ENCODE data around the gene SCYL1.
A peak's percentile ranks its signal among the peaks of the same experiment; 100 is the strongest.

SCYL1 gene

DNA sequence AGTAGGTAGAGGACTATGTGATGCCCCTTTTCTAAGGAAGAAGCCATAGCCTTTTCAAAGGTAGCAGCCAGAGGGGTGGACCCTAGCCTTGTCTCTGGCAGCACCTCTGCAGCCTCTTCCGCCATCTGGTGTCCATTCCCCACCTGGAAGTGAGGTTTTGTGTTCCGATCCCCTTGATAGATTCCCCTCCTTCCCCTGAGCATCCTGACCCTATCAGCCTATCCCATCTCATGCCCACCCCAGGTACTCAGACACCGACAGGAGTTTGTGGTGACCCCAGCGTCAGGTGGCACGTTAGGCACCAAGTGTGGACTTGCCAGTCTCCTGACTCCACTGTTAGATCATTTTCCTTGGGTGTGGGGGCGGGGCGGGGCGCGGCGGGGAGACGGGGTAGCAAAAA lies 47.1 kb downstream of the SCYL1 start:
- no peak for DNase-seq

GRCh38 chr11:65572356-65573051 lies 47.6 kb downstream of the SCYL1 start, which contains the start of gene FAM89B:
TSS of gene FAM89B (plus strand) at chr11:65572538. CDS start at chr11:65572670, 132 bp downstream.
- peak; percentile 86 for DNase-seq

DNA sequence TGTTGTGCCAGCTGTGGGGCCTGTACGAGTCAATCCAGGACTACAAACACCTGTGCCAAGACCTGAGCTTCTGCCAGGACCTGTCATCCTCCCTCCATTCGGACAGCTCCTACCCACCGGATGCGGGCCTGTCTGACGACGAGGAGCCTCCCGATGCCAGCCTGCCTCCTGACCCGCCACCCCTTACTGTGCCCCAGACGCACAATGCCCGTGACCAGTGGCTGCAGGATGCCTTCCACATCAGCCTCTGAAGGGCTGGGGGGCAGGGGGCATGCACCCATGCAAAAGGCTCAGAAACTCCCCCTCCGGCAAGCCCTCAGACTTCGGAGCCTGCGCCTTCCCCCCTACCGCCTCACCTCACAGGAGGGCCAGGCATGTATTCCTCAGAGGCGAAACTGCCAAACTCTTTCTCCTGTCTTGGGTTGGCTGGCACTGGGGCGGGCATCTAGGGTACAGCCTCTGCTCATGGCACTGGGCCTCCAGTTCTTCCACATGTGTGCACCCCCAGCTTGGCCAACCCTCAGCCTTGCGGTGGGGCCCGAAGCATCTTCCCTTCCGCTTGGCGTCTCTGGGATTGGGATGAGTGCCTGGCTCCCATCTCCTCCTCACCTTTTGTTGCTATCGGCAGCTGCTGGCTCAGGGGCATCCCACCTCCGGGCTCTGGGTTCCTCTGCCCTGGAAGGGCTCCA lies 48.7 kb downstream of the SCYL1 start:
- DNase-seq = no peak

GRCh38 chr11:65574109-65574810 lies 49.4 kb downstream of the SCYL1 start:
- peak; percentile 80 for DNase-seq

GRCh38 chr11:65574811-65575567 lies 50.1 kb downstream of the SCYL1 start:
- peak; percentile 55 for DNase-seq

DNA sequence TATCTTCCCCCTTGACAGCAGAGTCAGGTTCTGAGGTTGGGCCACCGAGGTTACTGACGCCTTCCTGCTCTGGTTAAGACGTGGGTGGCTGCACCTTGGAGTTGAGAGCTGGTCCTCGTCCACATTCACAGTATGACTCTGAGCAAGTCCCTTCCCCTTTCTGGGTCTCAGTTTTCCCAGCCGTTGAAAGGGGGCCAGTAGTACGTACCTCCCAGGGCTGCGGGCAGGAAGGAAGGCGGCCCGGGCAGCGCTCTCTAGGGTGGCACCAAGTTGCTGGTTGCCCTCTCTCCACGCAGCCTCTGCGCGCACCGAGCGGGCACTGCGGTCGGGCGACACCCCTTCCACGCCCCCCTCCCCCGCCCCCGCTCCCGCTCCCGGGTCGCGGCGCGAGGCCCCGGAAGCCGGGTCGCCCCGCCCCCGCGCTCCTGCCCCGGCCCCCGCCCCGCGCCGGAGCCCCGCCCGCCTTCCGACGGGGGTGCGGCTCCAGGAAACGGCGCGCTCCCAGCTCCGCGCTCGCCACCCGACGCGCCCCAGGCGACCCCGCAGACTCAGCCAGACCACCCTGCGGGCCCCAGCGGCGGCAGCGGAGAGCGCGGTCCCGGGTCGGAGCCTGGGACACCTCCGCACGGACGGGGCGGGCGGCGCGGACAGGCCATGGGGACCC lies 50.8 kb downstream of the SCYL1 start, which contains the start of gene EHBP1L1:
TSS of gene EHBP1L1 (plus strand) at position 486 of the 664 bp plus-strand sequence. CDS start 250 bp downstream, outside the sequence.
- peak; percentile 80 for DNase-seq

- DNase-seq = no peak
Measured at GRCh38 chr11:65576232-65576866, 51.5 kb downstream of the SCYL1 start.

- DNase-seq = no peak
Measured at GRCh38 chr11:65576867-65577755, 52.2 kb downstream of the SCYL1 start.

- DNase-seq = no peak
Measured at GRCh38 chr11:65577756-65578109, 52.9 kb downstream of the SCYL1 start.

- no peak for DNase-seq
Measured at GRCh38 chr11:65578134-65578533, 53.3 kb downstream of the SCYL1 start.

DNA sequence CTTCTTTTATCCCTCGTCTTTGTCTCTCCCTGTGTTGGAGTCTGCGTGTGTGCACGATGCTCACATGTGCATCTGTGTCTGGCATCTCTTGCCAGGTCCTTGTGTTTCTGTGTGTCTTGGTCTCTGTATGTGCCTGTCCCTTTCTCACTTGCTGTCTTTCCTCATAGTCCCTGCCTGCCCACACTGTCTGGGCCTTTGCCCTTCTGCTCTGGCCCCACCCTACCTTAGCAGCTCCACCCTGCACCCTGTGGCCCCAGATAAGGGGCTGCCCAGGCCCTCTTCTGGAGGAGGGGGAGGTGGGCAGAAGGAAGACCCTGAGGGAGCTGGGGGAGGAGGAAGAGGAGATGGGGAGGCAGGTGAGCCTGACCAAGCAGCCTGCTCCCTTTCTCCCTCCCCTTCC lies 53.8 kb downstream of the SCYL1 start:
- no peak for DNase-seq

- no peak for DNase-seq
Measured at GRCh38 chr11:65579291-65579690, 54.4 kb downstream of the SCYL1 start.

DNA sequence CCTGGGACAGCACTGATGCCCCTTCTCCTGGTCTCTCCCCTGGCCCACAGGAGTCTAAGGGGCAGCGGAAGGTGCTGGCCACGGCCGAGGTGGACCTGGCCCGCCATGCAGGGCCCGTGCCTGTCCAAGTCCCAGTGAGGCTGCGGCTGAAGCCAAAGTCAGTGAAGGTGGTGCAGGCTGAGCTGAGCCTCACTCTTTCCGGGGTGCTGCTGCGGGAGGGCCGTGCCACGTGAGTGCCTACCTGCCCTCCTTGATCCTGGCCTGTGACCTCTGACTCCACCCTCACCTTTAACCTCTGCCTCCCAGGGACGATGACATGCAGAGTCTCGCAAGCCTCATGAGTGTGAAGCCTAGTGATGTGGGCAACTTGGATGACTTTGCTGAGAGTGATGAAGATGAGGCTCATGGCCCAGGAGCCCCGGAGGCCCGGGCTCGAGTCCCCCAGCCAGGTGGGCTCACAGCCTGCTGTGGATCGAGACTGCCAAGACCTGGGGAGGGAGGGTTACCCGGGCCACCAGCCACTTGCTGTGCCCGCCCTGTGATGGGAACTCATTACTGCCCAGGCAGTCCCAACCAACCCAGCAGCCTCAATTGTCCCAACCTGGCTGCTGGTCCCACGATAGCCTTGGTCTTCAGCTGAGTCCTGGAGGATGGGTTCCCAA lies 55.3 kb downstream of the SCYL1 start:
- no peak for DNase-seq

DNA sequence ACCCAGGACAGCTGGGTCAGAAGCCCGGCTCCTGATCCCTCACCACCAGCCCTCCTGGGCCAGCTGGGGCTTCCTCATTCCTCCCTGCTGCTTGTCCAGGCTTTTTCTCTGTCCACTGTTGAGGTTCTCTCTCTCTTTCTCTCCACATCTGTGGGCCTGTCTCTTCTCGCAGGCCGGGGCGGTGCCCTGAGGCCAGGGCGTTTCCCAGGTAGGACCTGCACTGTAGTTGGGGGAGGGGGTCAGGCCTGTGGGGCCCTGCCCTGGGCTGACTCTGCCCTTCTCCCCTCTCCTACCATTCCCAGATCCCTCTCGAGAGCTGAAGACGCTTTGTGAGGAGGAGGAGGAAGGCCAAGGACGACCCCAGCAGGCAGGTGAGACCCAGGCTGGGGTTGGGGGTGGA lies 55.9 kb downstream of the SCYL1 start:
- DNase-seq = no peak

GRCh38 chr11:65581928-65582327 lies 57.0 kb downstream of the SCYL1 start:
- no peak for DNase-seq

DNA sequence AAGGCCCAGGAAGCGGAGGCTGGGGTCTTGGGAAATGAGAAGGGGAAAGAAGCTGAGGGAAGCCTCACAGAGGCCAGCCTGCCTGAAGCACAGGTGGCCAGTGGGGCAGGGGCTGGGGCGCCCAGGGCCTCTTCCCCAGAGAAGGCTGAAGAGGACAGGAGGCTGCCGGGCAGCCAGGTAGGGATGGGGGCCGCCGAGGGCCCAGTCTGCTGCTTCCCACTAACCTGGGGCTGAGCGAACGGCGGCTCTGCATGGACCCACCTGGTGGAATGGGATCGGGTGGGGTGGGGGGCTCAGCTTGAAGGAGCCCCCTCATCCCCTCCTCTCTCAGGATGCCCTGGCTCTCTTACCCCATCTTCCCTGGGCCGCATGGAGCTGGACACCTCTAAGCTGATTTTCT lies 58.7 kb downstream of the SCYL1 start:
- DNase-seq = no peak

- DNase-seq = no peak
Measured at GRCh38 chr11:65584106-65584505, 59.2 kb downstream of the SCYL1 start.

DNA sequence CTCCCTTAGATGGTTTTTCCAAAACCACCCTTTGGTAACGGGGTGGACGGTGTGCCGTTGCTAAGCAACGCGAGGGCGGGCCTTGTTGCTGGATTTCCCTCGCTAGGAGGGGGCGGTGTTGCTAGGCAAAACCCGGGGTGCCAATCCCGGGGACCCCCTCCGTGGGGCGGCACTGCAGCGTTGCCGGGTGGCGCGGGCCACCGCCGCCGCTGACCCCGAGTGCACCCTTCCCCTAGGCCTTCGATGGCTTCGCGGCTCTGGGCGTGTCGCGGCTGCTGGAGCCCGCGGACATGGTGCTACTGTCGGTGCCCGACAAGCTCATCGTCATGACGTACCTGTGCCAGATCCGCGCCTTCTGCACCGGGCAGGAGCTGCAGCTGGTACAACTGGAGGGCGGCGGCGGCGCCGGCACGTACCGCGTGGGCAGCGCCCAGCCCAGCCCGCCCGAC lies 59.9 kb downstream of the SCYL1 start:
- DNase-seq = no peak

DNA sequence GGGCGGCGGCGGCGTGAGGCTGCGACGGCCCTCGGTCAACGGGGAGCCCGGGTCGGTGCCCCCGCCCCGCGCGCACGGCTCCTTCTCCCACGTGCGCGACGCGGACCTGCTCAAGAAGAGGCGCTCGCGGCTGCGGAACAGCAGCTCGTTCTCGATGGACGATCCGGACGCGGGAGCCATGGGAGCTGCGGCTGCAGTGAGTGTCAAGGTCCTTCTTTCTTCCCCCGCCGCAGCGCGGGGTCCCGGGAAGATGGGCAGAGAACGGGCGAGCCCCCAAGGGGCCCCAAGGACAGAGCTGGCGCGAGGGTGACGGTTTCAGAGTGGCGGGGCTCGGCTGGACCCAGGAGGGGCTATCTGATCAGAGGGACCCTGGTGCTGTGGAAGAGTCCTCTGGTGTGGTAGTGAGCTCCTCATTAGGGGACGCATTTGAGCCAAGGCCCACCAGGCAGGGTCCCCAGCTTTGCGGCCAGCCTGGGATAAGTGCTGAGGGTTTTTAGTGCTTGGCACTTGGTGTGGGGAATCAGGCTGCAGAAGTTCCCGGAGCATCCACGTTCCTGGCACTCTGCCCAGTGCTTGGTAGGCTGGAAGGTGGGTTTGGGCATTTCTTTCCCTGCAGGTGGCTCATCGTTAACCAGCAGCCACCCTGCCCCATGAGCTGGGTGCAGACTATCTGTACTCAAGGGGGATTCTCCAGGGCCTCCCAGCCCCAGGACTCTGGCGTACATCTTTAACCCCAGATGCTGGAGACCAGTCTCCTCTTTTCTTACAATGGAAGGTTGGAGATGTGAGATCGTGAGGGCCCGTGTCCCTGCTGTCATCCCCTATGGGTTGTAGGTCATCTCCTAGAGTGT lies 60.7 kb downstream of the SCYL1 start:
- no peak for DNase-seq

All from central memory CD4-positive, alpha-beta T cell (primary cell).